ENCODE measurements around the gene ZCCHC4.

DNA sequence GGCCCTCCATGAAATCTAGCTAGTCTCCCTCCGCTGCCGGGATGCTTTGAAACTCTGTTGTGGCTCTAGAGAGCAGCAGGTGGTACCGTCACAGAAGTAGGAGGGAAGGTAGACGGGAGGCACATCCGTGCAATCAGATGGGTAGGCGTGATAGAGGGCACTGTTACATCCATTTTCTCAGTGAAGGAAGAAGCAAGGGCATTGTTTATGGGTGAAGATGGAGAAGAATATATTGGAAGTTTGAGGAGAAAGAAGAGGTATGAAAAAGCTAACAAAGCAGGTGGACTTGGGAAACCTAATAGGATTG is 65.8 kb downstream of the ZCCHC4 start:
- TF ChIP-seq KDM1A (IDR thresholded peaks at IDR 0.05; ENCODE audit: low read depth) (no peak), FOSL2 (IDR thresholded peaks at IDR 0.05) (no peak), FOSL2 (CRISPR knock-in tag; IDR thresholded peaks at IDR 0.05) (no peak), JUN (IDR thresholded peaks at IDR 0.05) (no peak), BHLHE40 (IDR thresholded peaks at IDR 0.05; ENCODE audit: low read depth, low read length) (no peak), SMC3 (IDR thresholded peaks at IDR 0.05) (no peak), MYC (IDR thresholded peaks at IDR 0.05; ENCODE audit: borderline replicate concordance, low read length) (no peak), CBX8 (IDR thresholded peaks at IDR 0.05) (no peak), HOXA7 (CRISPR knock-in tag; IDR thresholded peaks at IDR 0.05) (no peak), POLR2A (IDR thresholded peaks at IDR 0.05; ENCODE audit: low read length) (no peak)
- TF ChIP-seq, protein P1, sequence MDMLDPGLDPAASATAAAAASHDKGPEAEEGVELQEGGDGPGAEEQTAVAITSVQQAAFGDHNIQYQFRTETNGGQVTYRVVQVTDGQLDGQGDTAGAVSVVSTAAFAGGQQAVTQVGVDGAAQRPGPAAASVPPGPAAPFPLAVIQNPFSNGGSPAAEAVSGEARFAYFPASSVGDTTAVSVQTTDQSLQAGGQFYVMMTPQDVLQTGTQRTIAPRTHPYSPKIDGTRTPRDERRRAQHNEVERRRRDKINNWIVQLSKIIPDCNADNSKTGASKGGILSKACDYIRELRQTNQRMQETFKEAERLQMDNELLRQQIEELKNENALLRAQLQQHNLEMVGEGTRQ (IDR thresholded peaks at IDR 0.05), result no peak
- TF ChIP-seq, protein P2, sequence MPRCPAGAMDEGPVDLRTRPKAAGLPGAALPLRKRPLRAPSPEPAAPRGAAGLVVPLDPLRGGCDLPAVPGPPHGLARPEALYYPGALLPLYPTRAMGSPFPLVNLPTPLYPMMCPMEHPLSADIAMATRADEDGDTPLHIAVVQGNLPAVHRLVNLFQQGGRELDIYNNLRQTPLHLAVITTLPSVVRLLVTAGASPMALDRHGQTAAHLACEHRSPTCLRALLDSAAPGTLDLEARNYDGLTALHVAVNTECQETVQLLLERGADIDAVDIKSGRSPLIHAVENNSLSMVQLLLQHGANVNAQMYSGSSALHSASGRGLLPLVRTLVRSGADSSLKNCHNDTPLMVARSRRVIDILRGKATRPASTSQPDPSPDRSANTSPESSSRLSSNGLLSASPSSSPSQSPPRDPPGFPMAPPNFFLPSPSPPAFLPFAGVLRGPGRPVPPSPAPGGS (IDR thresholded peaks at IDR 0.05), result no peak
- TF ChIP-seq, protein P3, sequence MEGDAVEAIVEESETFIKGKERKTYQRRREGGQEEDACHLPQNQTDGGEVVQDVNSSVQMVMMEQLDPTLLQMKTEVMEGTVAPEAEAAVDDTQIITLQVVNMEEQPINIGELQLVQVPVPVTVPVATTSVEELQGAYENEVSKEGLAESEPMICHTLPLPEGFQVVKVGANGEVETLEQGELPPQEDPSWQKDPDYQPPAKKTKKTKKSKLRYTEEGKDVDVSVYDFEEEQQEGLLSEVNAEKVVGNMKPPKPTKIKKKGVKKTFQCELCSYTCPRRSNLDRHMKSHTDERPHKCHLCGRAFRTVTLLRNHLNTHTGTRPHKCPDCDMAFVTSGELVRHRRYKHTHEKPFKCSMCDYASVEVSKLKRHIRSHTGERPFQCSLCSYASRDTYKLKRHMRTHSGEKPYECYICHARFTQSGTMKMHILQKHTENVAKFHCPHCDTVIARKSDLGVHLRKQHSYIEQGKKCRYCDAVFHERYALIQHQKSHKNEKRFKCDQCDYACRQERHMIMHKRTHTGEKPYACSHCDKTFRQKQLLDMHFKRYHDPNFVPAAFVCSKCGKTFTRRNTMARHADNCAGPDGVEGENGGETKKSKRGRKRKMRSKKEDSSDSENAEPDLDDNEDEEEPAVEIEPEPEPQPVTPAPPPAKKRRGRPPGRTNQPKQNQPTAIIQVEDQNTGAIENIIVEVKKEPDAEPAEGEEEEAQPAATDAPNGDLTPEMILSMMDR (IDR thresholded peaks at IDR 0.05), result no peak
- TF ChIP-seq, protein P4, sequence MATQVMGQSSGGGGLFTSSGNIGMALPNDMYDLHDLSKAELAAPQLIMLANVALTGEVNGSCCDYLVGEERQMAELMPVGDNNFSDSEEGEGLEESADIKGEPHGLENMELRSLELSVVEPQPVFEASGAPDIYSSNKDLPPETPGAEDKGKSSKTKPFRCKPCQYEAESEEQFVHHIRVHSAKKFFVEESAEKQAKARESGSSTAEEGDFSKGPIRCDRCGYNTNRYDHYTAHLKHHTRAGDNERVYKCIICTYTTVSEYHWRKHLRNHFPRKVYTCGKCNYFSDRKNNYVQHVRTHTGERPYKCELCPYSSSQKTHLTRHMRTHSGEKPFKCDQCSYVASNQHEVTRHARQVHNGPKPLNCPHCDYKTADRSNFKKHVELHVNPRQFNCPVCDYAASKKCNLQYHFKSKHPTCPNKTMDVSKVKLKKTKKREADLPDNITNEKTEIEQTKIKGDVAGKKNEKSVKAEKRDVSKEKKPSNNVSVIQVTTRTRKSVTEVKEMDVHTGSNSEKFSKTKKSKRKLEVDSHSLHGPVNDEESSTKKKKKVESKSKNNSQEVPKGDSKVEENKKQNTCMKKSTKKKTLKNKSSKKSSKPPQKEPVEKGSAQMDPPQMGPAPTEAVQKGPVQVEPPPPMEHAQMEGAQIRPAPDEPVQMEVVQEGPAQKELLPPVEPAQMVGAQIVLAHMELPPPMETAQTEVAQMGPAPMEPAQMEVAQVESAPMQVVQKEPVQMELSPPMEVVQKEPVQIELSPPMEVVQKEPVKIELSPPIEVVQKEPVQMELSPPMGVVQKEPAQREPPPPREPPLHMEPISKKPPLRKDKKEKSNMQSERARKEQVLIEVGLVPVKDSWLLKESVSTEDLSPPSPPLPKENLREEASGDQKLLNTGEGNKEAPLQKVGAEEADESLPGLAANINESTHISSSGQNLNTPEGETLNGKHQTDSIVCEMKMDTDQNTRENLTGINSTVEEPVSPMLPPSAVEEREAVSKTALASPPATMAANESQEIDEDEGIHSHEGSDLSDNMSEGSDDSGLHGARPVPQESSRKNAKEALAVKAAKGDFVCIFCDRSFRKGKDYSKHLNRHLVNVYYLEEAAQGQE (IDR thresholded peaks at IDR 0.05), result no peak
